HG03457 (cell line): Measurements from ENCODE around the gene TMEM94.
"Not testable (repeated sequence)": the region's sequence is repeated elsewhere in the genome, so short reads cannot be mapped to it uniquely, and the experiment has no call there.

Experiments used
- ATAC-seq: cut with Tn5 transposase; IDR thresholded peaks from one replicate; pipeline ENCODE4 v1.9.1; 2021; ENCODE audit warnings: moderate number of reproducible peaks; ENCODE audit not compliant: unreplicated experiment

The TMEM94 gene

GRCh38 chr17:75509528-75510258, 53.3 kb downstream of the TMEM94 start:
- ATAC-seq: no peak

DNA sequence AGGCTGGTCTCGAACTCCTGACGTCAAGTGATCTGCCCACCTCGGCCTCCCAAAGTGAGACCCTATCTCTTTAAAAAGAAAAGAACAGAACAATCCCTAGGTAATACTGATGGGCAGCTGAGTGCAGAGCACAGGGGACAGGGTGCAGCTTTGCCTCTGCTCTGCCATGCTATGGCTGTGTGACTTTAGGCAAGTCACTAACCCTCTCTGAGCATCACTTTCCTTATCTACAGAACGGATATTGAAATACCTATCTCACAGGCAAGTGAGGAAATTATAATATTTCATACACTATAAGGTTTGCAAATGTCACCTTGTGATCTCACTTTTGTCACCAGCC, 54.8 kb downstream of the TMEM94 start:
- ATAC-seq: no peak

DNA sequence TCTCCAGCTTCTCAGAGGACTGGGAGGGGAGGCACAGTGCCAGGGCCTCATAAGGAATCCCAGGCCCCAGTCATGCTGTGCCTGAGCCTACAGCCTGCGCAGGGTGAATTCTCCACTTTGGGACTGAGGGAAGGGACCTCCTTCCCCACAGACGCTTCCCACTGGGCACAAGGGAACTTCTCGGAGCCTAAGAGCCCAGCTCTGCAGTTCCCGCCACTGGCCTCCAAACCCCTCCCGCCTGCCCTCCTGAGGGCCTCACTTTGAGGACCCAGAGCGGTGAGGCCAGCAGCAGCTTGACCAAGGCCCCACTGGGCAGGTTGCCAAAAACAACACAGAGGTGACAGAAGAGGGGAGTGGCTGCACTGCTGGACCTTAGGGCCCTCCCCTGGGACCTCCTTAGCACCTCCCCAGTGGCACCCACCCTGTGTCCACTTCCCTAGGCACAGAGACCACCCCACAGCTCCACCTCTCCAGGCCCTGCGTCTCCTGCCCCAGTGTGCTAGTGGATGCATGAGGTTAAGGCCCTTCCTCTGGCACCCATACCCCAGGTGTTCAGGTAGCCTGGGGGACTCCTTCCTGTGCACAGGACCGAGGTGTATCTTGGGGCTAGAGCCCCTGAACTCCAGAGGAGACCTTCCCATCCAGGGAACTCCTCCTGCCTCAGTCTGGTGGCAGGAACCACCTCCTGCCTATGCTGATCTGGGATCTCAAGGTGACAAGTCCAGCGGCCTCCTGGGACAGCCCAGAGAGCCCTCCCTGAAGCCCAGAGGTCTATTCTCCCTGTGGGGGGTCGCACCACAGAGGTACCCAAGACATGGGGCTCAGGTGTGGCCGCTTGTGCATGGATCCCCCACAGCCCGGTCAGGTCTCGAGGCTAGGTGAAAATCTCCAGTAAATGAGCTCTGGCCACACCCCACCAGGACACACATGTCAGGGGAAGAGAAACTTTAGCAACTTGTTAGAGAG, 55.5 kb downstream of the TMEM94 start:
- no peak for ATAC-seq

DNA sequence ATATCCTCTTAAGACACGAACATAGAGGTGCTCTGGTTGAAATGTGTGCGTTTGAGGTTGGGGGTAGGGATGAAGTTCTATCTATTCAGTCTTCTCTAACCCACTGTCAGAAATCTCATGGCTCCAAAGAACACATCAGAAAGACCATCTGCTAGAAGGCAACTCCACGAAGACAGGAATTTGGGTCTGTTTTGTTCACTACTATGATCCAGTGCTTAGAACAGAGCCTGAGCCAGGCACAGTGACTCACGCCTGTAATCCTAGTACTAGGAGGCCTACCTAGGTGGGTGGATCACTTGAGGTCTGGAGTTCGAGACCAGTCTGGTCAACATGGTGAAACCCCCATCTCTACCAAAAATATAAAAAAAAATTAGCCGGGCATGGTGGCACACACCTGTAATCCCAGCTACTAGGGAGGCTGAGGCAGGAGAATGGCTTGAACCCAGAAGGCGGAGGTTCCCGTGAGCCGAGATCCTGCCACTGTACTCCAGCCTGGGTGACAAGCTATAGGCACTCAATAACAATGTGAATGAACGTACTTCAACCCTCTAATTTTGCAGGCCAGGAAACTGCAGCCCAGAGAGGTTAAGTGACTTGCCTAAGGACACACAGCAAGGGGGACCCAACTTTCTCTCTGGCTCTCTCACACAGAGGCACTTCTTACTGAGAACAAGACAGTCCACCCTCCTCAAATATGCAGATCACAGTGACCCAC, 56.6 kb downstream of the TMEM94 start:
- no peak for ATAC-seq

DNA sequence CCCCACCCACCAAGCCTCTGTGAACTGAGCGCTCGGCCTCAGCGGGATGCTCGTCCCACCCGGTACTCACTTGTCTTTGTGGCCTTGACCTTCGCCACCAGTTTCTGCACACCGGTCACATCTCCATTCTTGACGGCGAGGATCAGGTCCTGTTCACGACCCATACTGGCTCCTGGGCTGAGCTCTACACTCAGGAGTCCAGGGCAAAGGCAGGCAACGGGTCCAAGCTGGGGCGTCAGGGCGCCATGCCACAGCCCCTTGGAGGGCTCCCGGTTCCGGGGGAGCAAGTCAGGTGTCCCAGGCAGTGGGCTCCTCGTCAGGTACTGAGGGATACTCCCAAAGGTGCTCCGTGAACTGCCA, 57.2 kb downstream of the TMEM94 start:
- no peak for ATAC-seq

DNA sequence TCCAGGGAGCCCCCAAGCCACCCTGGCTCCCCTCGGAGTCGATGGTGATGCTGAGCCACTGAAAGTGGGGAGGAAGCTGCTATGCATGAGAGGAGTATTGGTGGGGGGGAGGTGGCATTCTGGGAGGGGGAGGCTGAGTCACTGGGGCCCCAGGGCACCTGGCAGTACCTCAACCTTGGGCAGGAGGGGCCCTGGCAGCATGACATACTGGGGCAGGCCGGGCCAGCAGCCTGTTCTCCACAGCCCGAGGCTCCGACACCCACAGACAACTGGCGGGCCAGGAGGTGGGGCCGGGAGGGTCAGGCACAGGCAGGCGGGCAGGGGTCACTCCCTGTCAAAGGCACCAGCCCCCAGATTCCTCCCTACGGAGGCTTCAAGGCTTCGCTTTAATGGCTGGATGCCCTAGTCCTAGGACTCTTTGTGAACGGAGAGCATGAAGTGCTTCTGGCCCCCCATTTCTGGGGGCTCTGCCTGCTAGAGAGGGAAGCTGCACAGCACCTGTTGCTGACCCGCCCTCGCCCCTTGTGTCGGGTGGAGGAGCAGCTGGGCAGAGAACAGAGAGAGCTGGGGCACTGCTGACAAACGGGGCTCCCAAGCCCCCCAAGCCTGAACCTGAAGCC, 58.0 kb downstream of the TMEM94 start:
- ATAC-seq: no peak

- ATAC-seq: no peak
Observed at GRCh38 chr17:75514919-75515495, 58.6 kb downstream of the TMEM94 start.

DNA sequence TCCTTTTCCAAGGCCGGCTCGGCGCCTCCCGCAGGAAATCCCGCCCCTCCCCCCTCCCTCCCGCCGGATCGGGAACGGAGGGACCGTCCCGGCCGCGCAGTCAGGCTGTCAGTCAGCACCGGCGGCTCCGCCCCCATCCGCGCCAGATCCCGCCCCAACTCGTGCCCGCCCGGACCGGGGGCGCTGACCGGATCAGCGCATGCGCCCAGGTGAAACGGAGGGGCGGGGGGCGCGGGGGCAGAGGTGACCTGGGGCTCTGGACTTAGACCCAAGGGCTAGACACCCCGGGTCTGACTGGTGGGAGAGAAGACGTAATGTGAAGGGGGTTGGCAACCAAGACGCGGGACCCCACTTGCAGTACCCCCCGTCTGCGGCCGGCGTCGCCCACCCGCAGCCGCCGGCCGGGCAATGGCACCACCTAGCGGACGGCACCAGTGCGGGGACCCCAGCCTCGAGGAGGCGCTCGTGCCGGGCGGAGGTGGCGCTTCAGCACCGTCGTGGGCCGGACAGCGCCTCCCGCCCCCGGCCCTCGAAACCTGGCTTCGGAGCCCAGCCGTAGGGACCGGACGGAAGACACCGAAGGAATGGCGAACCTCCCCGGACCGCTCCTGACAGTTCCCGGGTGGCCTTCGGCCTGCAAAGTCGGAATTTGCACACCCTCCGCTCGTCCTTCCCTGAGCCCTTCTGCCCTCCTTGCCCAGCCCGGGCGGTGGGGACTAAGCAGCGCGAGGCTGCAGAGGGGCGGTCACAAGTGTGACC, 59.2 kb downstream of the TMEM94 start, which contains the start of gene CASKIN2:
TSS of gene CASKIN2 (minus strand) at position 42 of the 759 bp plus-strand sequence. CDS start 1,733 bp downstream, outside the sequence.
- ATAC-seq: peak; percentile 33

- ATAC-seq: peak; percentile 46
Observed at GRCh38 chr17:75516255-75516618, 59.8 kb downstream of the TMEM94 start, which contains the start of gene TSEN54. Gene TSEN54 (plus strand): TSS chr17:75516528. CDS start chr17:75516561, 33 bp downstream.

- ATAC-seq: peak; percentile 4
Observed at GRCh38 chr17:75516619-75517296, 60.3 kb downstream of the TMEM94 start.

- no peak for ATAC-seq
Observed at GRCh38 chr17:75517297-75517865, 60.9 kb downstream of the TMEM94 start.

DNA sequence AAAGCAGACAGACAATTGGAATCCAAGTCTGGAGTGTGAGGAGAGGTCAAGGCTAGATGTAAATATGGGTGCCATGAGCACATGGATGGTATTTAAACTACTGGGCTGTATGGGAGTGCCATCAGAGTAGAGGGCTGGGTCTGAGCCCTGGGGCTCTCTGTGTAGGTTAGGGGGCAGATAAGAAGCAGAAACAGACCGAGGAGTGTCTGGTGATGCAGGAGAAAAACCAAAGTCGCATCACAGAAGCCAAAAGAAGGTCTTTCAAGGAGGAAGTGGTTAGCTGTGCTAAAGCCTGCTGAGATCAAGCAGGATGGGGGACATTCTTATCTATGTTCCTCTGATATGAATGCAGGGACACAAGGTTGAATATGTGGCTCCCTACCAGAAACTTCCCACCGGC, 61.8 kb downstream of the TMEM94 start:
- no peak for ATAC-seq

DNA sequence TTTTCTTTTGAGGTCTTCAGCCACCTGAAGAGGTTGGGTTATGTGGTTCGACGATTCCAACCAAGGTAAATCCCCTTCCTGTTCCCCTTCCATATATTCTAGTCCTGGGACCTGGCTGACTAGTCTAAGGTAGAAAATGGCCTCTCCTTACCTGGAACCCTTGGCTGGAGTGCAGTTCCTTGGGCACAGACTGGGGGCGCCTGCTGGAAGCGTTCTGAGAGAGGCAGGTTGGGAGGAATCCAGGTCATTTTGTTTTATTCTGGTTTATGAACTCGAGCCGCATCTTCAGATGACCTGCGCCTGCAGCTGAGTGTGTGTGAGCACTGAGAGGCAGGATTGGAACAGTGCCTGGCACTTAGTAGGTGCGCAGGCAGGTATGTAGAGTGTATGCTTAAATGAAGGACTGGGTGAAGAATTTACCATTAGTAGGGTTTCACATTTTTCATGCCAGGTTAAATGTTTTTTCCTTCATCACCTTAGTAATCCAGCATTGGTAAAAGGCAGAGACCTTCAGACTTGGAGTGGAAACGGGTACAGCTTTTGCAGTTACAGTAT, 62.6 kb downstream of the TMEM94 start:
- no peak for ATAC-seq

GRCh38 chr17:75520413-75520812, 64.0 kb downstream of the TMEM94 start:
- ATAC-seq: not testable (repeated sequence)

DNA sequence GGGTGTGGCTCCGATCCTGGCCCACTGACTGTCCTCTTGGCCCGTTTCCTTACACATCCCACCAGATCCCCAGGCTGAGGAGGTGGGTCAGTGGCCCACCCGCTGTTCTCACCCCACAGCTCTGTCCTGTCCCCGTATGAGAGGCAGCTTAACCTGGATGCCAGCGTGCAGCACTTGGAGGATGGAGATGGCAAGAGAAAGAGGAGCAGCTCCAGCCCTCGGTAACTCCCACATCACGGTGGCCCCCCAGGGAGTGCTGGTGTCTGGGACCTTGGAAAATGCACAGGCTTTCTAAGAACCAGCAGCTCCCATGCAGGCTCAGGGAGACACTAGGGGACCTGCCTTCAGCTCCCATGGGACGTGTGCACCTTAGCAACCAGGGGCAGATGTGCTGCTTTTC, 64.9 kb downstream of the TMEM94 start:
- no peak for ATAC-seq

- ATAC-seq: no peak
Observed at GRCh38 chr17:75521951-75522727, 65.7 kb downstream of the TMEM94 start.

DNA sequence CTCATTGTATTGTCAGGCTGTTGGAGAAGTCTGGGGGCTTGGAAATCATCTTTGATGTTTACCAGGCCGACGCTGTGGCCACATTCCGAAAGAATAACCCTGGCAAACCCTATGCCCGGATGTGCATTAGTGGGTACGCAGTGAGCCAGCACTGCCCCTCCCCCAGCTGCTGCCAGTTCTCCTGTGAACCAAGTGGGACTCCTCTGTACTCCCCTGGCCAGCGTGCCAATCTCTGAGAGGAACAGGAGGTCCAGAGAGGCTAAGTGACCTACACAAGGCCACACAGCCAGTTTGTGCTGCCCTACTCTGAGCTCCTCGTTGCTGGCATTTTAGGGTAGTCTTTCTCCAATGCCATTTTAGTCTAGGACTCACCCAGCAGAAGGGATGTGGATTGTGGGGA, 67.2 kb downstream of the TMEM94 start:
- ATAC-seq: no peak
